Body of pancreas (tissue), 4 donors: Measurements from ENCODE around the gene GOLM1. TPM values are rescaled to one million over a fixed set of nuclear protein-coding genes. Genes with fewer than 3 reads are reported as not detected.

ENCODE experiments used
- ATAC-seq: fragments of 150-250 bp; one replicate; pipeline ENCODE4 v1.9.1; 2016
- DNase-seq, 4 donors: peaks; one replicate each; pipeline ENCODE4 v3.0.0-alpha.2; 2019
- H3K27ac ChIP-seq, 4 donors: fragments of 200-600 bp; sonication (generic); 1 replicate in 3 of 4; 2 replicates in 1 of 4; pipeline versions ENCODE4 v1.5.1 to v1.6.1; 2016 to 2019; ENCODE audit warnings: mild to moderate bottlenecking in 1 of 4, mixed read lengths in 1 of 4, moderate library complexity in 1 of 4
- H3K27me3 ChIP-seq, 2 donors: fragments of 200-600 bp; sonication (generic); one replicate each; pipeline ENCODE4 v1.6.0; 2016; ENCODE audit warnings: mild to moderate bottlenecking in 1 of 2
- H3K36me3 ChIP-seq, 2 donors: fragments of 200-600 bp; sonication (generic); replicated peaks in 1 of 2; 2 replicates each; pipeline ENCODE4 v1.5.1; 2016; ENCODE audit warnings: low read depth in 2 of 2; ENCODE audit not compliant: insufficient read depth in 1 of 2
- H3K4me1 ChIP-seq: fragments of 200-600 bp; sonication (generic); one replicate; pipeline ENCODE4 v1.6.0; 2016
- H3K4me3 ChIP-seq, 2 donors: fragments of 200-600 bp; sonication (generic); 1 replicate in 1 of 2; 2 replicates in 1 of 2; pipeline ENCODE4 v1.5.1; 2016 to 2019
- H3K9me3 ChIP-seq, 3 donors: fragments of 200-600 bp; sonication (generic); 1 replicate in 2 of 3; 2 replicates in 1 of 3; pipeline ENCODE4 v1.5.1; 2016
- POLR2A ChIP-seq, 3 donors: fragments of 450-650 bp; IDR thresholded peaks; one replicate each; pipeline ENCODE4 v1.6.1; 2016; ENCODE audit warnings: antibody characterized with exemption in 3 of 3, mild to moderate bottlenecking in 2 of 3
- WGBS, 2 donors: methylation state at CpG; one replicate each; pipeline ENCODE4 v1.1.5; 2017; 5-methylcytosine and 5-hydroxymethylcytosine counted together
- intact Hi-C: fragments of 100-400 bp; cut with DNase I; formaldehyde crosslinking; loops from one replicate; pipeline ENCODE4 v1.15.1; 2023
- total RNA-seq, 2 donors: library from RNA; depleted of rRNA; stranded (reverse); fragments of >200 nt; gene quantifications; one replicate each; pipeline ENCODE4 v1.1.0, GENCODE V29; 2016
- TF ChIP-seq, protein P1 (sequence below), 7 experiments: fragments of 450-650 bp in 4 of 7; fragments of 200-600 bp in 3 of 7; sonication (generic) in 3 of 7; IDR thresholded peaks; one replicate each; pipeline ENCODE4 v1.5.1; 2016 to 2019; ENCODE audit warnings: antibody characterized with exemption in 7 of 7

Gene GOLM1
- total RNA-seq, 2 donors from 2014 or later, result 29.0 to 36.6 TPM

DNA sequence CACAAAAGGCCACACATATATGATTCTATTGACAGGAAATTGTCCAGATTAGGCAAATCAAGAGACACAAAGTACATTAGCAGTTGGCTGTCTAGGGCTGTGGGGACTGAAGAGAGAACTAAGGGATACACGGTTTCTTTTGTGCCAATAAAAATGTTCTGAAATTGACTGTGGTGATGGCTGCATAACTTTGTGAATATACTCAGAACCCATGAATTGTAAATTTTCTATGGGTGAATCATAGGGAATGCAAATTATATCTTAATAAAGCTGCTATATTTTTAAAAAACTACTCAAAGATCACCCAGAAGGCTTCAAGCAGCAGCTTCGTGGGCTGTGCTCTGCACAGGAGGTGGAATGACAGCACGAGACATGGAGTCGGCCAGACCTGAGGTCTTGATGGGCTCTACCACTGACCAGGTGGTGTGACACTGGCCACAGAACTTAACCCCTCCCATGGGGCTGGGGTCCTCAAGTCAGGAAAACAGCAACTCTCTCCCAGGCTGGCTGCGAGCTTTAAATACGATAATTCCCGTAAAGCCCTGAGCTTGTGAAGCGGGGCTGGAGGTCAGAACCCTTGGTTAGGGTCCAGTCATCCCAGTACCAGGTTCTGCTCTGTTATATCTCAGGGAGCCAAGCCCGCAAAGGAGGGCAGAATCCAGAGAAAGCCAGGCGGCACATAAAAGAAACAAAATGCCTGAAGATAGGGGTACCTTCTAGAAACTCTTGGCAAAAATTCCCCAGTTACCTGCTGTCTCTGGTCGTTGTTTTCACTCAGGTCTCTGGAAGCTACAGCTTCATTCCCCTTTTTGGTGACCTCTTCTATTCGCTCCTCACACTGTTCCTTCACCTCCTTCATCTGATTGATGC lies 59.1 kb downstream of the GOLM1 start:
- H3K27ac ChIP-seq, result no peak overlapping the region
- DNase-seq (no peak), ATAC-seq (no peak)
- no peaks in the 10 kb centered on the region for H3K36me3 ChIP-seq
- H3K4me3 ChIP-seq, result no peak overlapping the region
- intact Hi-C loops, result no loop called here
- TF ChIP-seq POLR2A (IDR thresholded peaks at IDR 0.05), result no peak
- TF ChIP-seq, protein P1, sequence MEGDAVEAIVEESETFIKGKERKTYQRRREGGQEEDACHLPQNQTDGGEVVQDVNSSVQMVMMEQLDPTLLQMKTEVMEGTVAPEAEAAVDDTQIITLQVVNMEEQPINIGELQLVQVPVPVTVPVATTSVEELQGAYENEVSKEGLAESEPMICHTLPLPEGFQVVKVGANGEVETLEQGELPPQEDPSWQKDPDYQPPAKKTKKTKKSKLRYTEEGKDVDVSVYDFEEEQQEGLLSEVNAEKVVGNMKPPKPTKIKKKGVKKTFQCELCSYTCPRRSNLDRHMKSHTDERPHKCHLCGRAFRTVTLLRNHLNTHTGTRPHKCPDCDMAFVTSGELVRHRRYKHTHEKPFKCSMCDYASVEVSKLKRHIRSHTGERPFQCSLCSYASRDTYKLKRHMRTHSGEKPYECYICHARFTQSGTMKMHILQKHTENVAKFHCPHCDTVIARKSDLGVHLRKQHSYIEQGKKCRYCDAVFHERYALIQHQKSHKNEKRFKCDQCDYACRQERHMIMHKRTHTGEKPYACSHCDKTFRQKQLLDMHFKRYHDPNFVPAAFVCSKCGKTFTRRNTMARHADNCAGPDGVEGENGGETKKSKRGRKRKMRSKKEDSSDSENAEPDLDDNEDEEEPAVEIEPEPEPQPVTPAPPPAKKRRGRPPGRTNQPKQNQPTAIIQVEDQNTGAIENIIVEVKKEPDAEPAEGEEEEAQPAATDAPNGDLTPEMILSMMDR (IDR thresholded peaks at IDR 0.05), result no peak
- no peaks in the 10 kb centered on the region for H3K27me3 ChIP-seq
- WGBS, 2 donors, result 89 to 94% methylated on average over 12 of the region's 12 CpGs
- H3K9me3 ChIP-seq, result no peaks in the 10 kb centered on the region
- H3K4me1 ChIP-seq, result peaks cover 15% of the 10 kb centered on the region

DNA sequence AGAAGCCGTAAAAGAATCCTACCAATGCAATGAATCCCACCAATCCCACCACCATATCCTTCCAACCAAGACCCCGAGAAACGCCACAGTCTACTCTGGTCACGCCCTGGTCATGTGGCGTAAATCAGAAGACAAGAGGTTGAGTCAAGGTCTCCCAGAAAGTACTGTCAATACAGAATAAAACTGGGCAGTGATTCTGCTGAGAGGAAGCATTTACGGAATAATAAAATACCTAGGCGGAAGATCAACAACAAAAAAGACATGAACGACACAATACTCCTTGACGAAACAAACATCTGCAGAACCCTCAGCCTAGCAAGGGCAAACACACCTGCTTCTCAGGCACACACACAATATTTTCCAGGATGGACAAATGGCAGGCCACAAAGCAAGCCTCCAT lies 62.8 kb downstream of the GOLM1 start:
- H3K9me3 ChIP-seq, result no peaks in the 10 kb centered on the region
- H3K4me3 ChIP-seq, result no peak overlapping the region
- TF ChIP-seq, protein P1 (IDR thresholded peaks at IDR 0.05), result no peak
- TF ChIP-seq POLR2A (IDR thresholded peaks at IDR 0.05), result no peak
- intact Hi-C loops, result no loop called here
- no peak for ATAC-seq
- H3K36me3 ChIP-seq, result no peaks in the 10 kb centered on the region
- 93 to 96% methylated on average over 9 of the region's 9 CpGs for whole genome bisulfite sequencing, 2 donors
- DNase-seq, result no peak
- H3K27me3 ChIP-seq, result no peaks in the 10 kb centered on the region
- H3K27ac ChIP-seq, result no peak overlapping the region
- H3K4me1 ChIP-seq, result peaks cover 6% of the 10 kb centered on the region

DNA sequence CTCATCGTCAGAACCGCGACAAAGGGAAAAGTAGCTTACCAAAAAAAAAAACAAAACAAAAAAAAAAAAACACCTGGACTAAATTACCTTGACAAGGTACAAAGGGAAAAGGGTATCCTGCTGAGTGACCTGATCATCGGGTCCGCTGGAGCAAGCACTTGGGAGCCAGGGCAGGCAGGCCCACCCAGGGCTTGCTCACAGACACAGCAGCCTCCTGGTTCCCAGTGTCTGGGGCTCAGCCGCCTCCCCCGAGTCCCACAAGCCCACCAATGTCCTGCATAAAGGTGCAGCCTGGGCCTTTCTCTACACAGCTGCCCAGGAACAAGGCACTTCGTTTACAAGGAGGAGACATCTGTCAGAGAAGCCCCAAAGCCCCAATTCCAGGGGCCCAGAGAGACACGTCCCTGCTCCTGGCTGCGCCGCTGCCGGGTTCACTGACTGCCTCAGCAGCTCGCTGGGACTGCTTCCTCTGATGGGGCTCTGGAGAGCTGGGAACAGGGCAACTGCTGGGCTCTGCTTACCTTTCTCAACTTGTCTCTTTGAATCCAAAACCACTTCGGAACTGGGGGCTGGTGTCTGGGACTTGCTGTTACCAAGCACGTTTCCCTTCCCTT lies 63.4 kb downstream of the GOLM1 start:
- intact Hi-C loops, result no loop called here
- TF ChIP-seq, protein P1 (IDR thresholded peaks at IDR 0.05), result no peak
- no peak for TF ChIP-seq POLR2A (IDR thresholded peaks at IDR 0.05)
- Histone ChIP-seq H3K4me1 (no peaks in the 10 kb centered on the region), H3K27ac (no peak overlapping the region), H3K36me3 (no peaks in the 10 kb centered on the region), H3K9me3 (no peaks in the 10 kb centered on the region), H3K4me3 (no peak overlapping the region), H3K27me3 (no peaks in the 10 kb centered on the region)
- ATAC-seq (no peak), DNase-seq (no peak)
- 84 to 85% methylated on average over 14 to 15 of the region's 15 CpGs for WGBS, 2 donors

DNA sequence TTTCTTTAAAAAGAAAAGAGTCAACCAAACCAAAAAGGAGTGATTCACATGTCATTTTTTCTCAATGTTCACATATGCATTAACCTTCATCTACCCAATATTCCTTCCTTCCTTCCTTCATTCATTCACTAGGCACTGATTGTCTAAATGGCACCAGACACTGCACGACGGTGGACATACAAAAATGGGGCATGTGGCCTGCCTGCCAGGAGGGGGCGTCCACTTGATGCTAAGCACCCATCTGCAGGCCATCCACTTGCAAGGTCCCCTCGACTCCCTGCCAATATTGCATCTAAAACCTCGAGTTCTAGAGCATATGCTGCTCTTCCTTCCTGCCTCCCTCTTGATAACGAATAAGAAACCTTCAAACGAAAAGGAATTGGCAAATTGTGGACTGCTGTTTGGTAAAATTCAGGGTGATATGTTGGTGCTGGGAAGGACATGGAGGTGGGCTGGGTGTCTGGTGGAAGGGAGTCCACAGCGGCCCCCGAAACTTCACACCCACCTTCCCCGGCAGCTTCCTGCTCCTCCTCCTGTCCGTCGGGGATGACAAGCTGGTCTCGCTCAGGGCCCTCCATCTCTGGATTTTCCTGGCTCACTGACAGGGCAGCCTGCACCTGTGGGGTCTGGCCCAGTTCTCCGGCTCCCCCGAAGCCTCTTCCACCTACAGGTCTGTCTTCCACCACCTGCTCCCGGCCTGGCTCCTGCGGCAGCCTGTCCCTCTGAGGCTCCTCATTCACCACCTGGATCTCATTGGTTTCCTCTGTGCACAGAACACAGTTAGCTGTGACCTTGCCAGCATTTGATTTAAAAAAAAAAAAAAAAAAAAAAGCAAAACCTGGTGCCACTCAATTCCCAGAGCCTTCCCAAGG lies 64.3 kb downstream of the GOLM1 start:
- WGBS, 2 donors, result 72 to 74% methylated on average over 17 of the region's 17 CpGs
- intact Hi-C loops, result no loop called here
- H3K36me3 ChIP-seq, result no peaks in the 10 kb centered on the region
- TF ChIP-seq POLR2A (IDR thresholded peaks at IDR 0.05), result no peak
- TF ChIP-seq, protein P1 (IDR thresholded peaks at IDR 0.05), result peak in 6 of 7 experiments; percentile 29 to 57 (median 52)
- ATAC-seq (peak; percentile 52), DNase-seq (peak; percentile 49 to 69 (median 54))
- no peak overlapping the region for H3K27ac ChIP-seq
- H3K4me1 ChIP-seq, result no peaks in the 10 kb centered on the region
- H3K27me3 ChIP-seq, result no peaks in the 10 kb centered on the region
- H3K9me3 ChIP-seq, result no peaks in the 10 kb centered on the region
- no peak overlapping the region for H3K4me3 ChIP-seq
